GM12892 (cell line): ENCODE results near the gene SPDYC.

Experiments
- DNase-seq: peaks from one replicate; pipeline ENCODE4 v3.0.0; 2011; ENCODE audit not compliant: insufficient read length
- FAIRE-seq: peaks from 2 replicates; lab custom pipeline; 2011; peaks lifted over from hg19 to GRCh38; lab: Jason Lieb, UNC
- POLR2A ChIP-seq: IDR thresholded peaks from 2 replicates; pipeline ENCODE4 v1.6.1; 2011; ENCODE audit warnings: low read depth, low read length, control low read depth
- POLR2AphosphoS5 ChIP-seq: IDR thresholded peaks from 2 replicates; pipeline ENCODE4 v1.6.1; 2011; ENCODE audit warnings: low read depth, low read length, control low read depth
- TAF1 ChIP-seq: IDR thresholded peaks from 2 replicates; pipeline ENCODE4 v1.6.1; 2011; ENCODE audit warnings: low read depth, mild to moderate bottlenecking, control low read depth, low read length, borderline replicate concordance

SPDYC gene

DNA sequence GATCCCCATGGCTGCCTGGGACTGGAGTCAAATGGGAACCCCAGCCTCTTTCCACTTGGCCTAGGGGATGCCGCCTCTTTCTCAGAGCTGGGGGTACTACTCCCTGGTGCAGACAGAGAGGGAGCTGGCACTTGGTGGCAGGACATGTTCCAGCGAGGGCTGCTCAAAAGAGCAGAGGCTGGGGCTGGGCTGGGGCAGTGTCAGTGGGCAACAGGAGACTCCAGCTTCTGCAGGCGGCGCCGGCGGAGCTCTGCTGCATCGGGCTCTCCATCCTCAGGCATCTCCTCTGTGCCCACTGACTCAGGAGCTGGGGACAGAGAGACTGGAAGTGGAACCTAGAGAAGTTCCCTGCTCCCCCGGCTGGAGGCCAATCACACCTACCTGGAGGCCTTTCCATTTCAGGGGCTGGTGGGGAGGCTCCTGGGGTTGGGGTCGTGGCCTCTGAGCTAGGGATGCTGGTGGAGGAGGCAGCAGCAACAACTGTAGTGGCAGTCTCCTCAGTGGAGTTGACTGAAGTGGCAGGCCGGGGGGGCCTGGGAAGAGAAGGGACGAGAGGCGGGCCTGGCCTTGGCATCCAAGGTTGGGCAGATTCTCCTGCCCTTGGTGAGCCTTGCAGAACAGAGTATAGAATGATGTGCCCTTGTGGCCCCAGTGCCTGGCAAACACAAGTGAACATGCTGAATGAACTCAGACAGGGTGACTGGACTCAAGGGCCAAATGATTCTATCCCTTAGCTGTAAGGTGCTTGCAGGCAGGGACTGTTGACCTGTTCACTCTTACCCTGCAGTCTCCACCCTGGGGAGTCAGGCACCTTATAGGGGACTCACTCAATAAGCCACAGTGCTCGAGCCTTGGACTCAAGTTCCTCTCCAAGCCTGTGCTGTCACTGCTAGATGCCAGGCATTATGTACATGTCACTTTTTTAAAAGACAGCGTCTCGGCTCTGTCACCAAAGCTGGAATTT lies 41.6 kb upstream of the SPDYC start:
- TF ChIP-seq POLR2A (peak; percentile 13; the same call in 1 of the 2 replicates), POLR2AphosphoS5 (peak; percentile 4), TAF1 (no peak)
- no peak for DNase-seq
- FAIRE-seq: no peak

DNA sequence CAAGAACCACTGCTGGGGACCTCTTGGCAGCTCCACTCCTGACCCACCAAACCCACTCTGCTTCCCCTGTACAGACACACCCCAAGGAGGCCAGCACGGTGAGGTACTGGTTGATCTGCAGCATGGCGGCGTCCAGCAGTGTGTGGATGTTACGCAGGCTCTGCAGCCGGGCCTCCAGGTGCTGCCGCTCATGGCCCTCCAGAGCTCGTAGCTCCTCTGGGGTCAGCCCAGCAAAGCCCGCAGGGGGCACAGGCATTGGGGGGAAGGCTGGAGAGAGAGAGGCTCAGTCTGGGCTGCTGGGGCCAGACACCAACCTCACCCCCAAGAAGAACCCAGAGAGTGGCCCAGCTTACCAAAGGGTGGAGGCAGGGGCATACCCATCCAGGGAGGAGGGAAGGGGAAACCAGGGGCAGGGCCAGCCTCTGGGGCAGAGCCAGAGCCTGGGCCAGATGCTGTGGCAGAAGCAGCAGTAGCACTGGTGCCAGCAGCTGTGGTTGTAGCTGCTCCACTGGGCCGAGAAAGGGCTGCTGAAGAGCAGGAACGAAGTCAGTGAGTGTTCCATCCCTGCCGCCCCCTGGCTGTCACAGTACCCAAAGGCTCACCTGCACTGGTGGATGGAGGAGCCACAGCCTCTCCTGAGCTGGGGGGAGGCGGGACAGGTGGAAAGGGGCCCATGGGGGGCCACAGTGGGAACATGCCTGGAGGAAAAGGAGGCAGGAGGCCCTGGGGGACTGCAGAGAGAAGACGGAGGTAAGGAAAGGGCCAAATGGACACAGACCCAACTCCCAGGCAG lies 40.2 kb upstream of the SPDYC start:
- TF ChIP-seq TAF1: no peak
- no peak for TF ChIP-seq POLR2AphosphoS5
- TF ChIP-seq POLR2A: no peak
- no peak for FAIRE-seq
- no peak for DNase-seq

DNA sequence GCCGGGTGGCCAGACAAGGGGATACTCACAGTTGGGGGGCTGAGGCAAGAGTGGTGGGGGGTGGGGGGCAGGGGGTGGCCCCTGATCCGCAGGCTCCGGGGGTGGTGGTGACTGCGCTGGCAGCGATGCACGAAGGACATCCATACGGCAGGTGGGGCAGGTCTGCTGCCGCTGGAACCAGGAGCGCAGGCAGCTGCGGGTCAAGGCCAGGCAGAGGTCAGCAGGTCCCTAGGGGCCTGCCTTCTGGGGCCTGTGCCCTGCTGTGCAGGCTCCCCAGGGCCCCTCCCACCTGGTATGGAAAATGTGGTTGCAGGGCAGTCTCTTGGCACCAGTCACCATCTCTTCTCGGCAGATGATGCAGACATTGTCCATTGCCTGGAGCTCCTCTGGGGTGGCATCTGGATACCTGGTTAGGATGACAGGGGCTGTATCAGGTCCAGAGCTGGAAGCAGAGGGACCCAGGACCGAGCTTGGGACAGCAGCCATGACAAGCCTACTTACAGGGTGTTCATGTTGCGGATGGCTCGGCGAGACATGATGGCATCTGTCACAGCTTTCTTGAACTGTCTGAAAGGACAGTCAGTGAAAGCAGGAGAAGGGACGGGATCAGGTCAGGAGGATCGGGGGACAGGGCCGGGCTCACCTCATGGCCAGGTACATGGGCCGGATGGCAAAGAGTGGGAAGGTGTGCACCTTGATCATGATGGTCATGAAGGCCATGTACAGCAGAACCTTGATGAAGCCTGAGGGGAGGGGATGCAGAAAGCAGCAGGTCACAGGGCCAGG lies 39.2 kb upstream of the SPDYC start:
- DNase-seq (no peak), FAIRE-seq (peak; percentile 17)
- no peak for TF ChIP-seq POLR2AphosphoS5
- no peak for TF ChIP-seq POLR2A
- no peak for TF ChIP-seq TAF1

DNA sequence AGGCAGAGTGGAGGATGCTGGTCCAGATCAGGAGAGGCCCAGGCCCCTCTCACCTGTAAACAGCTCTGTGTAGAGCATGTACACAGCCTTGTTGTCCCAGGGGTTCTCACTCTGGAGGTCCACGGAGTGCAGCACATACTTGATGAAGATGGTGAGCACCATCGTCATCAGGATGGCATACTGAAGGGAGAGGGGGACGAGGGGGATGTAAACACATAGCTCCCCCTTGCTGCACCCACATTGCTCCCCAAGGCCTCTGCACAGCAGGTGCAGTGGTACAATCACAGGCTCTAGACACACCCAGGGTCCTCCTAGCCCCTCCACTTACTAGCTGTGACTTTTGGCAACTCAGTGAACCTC lies 38.6 kb upstream of the SPDYC start:
- FAIRE-seq (no peak), DNase-seq (no peak)
- no peak for TF ChIP-seq POLR2AphosphoS5
- no peak for TF ChIP-seq POLR2A
- no peak for TF ChIP-seq TAF1

DNA sequence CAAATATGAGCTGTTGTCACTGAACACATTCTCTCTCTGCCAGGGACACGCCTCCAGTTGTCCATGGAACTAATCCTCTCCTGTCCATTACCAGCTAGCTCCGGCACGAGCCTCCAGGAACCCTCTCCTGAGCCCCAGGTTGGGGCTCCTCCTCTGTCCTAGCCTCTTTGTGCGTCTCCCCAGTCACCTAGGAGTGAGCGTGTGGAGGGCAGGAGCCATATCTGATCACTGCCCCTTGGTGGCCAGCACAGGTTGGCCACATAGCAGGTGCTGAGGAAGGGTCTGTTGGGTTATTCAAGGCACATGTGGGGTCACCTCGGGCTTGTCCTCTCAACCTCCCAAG lies 38.2 kb upstream of the SPDYC start:
- TF ChIP-seq TAF1 (no peak), POLR2AphosphoS5 (no peak), POLR2A (no peak)

DNA sequence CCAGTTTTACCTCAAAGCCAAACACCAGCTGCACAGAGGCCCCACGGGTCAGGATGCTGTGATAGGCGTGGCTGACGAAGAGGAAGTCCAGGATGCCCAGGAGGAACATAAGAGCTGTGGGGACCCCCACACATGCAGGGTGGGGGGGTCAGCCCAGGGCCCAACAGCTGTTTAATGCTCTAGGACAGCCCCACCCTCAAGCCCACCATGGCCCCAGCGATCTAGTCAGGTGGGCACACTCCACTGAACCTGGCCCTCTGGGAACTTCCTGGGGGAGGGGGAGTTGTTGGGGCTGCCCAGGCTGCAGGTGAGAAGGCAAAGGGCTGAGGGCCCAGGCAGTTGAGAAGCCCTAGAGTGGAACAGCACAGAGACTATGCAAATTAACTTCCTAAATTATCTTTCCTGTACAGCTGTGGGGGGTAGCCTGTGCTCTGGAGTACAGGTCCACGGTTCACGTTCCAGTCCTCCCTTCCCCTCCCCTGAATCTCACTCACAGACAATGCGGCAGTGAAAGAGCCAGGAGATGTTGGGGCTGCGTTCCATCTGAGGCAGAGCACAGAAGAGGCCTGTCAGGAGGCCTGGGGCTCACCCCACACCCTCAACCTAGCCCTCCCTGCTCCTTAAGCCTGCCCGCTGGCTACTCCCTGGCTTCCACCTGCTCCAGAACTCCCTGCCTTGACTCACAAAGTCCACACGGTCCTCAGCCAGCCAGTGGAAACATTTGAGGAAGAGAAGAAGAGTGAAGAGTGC lies 37.6 kb upstream of the SPDYC start:
- DNase-seq (no peak), FAIRE-seq (no peak)
- TF ChIP-seq POLR2AphosphoS5: peak; percentile 66; the same call in 1 of the 2 replicates
- TF ChIP-seq POLR2A: peak; percentile 67; the same call in 1 of the 2 replicates
- TF ChIP-seq TAF1: no peak

More for the DNA sequence above, 38.2 kb upstream of the SPDYC start:
- no peak for DNase-seq
- FAIRE-seq: peak; percentile 85

DNA sequence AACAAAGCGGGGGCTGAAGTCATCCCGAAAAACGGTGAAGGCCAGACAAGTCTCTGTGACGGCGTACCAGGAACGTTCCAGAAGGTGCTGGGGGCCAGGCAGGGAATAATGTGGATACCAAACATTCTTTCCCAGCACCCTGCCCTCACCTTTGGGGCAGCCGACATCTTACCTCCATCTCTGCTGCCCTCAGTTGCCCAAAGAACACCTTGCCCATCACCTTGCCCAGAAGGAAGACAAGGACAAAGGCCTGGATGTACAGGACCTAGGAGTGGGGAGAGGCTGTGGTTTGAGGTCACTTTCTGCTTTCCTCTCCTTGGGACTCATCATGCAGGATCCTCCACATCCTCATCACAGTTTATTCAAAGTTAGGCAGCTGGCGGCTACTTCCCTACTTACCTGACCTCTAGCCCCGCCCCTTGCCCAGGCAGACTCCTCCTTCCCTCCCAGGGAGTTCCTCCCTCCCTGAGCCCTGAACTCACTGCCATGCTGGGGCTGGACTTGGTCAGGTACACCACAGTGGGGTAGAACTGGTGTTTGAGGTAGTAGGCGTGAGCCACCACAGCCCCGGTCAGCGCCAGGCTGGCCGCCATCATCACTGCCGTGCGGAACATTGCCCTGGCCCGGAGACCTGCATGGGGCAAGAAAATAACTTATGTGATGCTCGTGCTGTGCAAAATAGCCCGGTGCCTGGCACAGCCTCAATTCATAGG lies 36.9 kb upstream of the SPDYC start:
- no peak for TF ChIP-seq TAF1
- TF ChIP-seq POLR2A: no peak
- no peak for TF ChIP-seq POLR2AphosphoS5
- DNase-seq (no peak), FAIRE-seq (no peak)

DNA sequence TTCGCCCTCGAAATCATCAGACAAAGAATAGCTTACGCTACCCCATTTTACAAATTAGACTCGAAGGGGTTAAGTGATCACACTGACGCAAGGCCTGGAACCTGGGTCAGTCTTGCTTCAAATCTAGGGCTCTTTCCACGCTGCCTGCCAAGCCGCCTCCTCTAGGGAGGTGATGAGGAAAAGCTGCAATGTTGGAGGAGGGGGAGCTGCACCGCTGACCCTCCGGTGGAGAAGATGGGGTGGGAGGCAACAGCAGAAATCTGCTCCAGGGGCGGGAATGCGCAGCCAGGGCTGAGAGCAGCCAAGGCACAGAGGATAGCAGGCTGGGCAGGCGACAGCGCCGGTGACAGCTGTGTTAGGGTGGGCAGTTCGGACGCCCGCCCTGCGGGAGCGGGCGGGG lies 36.3 kb upstream of the SPDYC start:
- FAIRE-seq (no peak), DNase-seq (no peak)
- TF ChIP-seq POLR2AphosphoS5: no peak
- no peak for TF ChIP-seq TAF1
- no peak for TF ChIP-seq POLR2A

DNA sequence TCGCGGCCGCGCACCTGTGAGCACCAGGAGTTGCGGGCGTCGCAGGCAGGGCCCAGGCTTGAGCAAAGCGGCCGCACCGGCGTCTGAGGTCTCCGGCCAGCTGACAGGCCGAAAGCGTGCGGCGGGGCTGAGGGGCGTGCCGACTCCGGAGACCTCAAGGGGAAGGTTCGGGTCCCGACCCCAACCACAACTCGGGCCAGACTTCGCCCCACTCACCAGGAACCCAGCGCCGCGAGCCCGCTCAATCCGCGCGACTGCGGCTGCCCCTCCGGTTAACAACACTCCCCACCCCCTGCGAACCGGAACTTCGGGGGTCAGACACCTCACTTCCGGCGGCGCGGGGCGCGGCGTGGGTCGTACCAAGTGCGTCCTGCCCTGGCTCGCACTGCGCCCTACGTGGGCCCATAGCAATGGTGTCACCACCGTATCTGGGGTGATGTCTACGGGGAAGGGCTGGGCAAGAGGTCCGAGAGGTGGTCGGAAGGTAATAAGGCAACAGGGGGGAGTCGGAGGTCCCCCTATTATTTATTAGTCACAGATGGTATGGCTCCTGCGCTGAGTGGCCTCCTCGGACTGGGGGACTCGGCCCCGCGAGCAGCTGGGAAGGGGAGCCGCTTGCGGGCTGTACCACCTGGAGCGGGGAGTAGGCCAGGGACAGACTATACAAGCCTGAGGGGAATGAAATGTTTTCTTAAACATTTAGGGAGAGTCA lies 35.6 kb upstream of the SPDYC start, which contains the start of gene SYVN1:
TSS of gene SYVN1 (minus strand) at position 280 of the 712 bp plus-strand sequence. CDS start 918 bp downstream, outside the sequence.
- TF ChIP-seq TAF1 (peak; percentile 45; the same call in 1 of the 2 replicates), POLR2AphosphoS5 (peak; percentile 89), POLR2A (peak; percentile 90)
- FAIRE-seq (peak; percentile 100), DNase-seq (peak; percentile 93)
